HEK293T (cell line): ENCODE data around the gene DELE1.

Experiments used
- CTCF ChIA-PET: fragments of 350-600 bp; formaldehyde crosslinking; extraction: SDS; loops from one replicate; lab custom pipeline; 2021; ENCODE audit warnings: antibody characterized with exemption, inconsistent platforms; lab: Yijun Ruan, JAX
- POLR2A ChIA-PET: fragments of 350-600 bp; formaldehyde crosslinking; extraction: SDS; loops from one replicate; lab custom pipeline; 2020; ENCODE audit warnings: antibody characterized with exemption, inconsistent platforms; lab: Yijun Ruan, JAX
- DNase-seq: peaks from one replicate; pipeline ENCODE4 v3.0.0; 2012; ENCODE audit warnings: mixed read lengths; ENCODE audit errors: extremely low spot score
- ARNT ChIP-seq: fragments of 450-650 bp; IDR thresholded peaks from 2 replicates; pipeline ENCODE4 v1.6.1; 2017; ENCODE audit warnings: mild to moderate bottlenecking
- BHLHE40 ChIP-seq: fragments of 450-650 bp; IDR thresholded peaks from 2 replicates; pipeline ENCODE4 v1.6.1; 2016; ENCODE audit warnings: mild to moderate bottlenecking, moderate library complexity, borderline replicate concordance
- CTBP1 ChIP-seq: fragments of 450-650 bp; IDR thresholded peaks from 2 replicates; pipeline ENCODE4 v1.6.1; 2016; ENCODE audit warnings: borderline replicate concordance
- ELF4 ChIP-seq: fragments of 450-650 bp; IDR thresholded peaks from 2 replicates; pipeline ENCODE4 v1.6.1; 2017; ENCODE audit warnings: antibody characterized with exemption
- FOXA1 ChIP-seq: fragments of 450-650 bp; IDR thresholded peaks from 2 replicates; pipeline ENCODE4 v1.6.1; 2016; ENCODE audit warnings: mild to moderate bottlenecking
- FOXK2 ChIP-seq: fragments of 450-650 bp; IDR thresholded peaks from 2 replicates; pipeline ENCODE4 v1.6.1; 2016; ENCODE audit warnings: mild to moderate bottlenecking
- FOXM1 ChIP-seq: fragments of 450-650 bp; IDR thresholded peaks from 2 replicates; pipeline ENCODE4 v1.6.1; 2017; ENCODE audit warnings: mild to moderate bottlenecking, borderline replicate concordance
- HDGF ChIP-seq: fragments of 450-650 bp; IDR thresholded peaks from 2 replicates; pipeline ENCODE4 v1.6.1; 2017; ENCODE audit warnings: antibody characterized with exemption, borderline replicate concordance
- L3MBTL2 ChIP-seq: fragments of 450-650 bp; conservative IDR thresholded peaks from 2 replicates; pipeline ENCODE4 v1.6.1; 2016; ENCODE audit warnings: mild to moderate bottlenecking
- LEF1 ChIP-seq: fragments of 450-650 bp; IDR thresholded peaks from 2 replicates; pipeline ENCODE4 v1.6.1; 2017; ENCODE audit warnings: mild to moderate bottlenecking, borderline replicate concordance
- NFRKB ChIP-seq: fragments of 450-650 bp; IDR thresholded peaks from 2 replicates; pipeline ENCODE4 v1.6.1; 2016; ENCODE audit warnings: mild to moderate bottlenecking, moderate library complexity
- PKNOX1 ChIP-seq: fragments of 450-650 bp; IDR thresholded peaks from 2 replicates; pipeline ENCODE4 v1.6.1; 2016
- SP1 ChIP-seq: fragments of 450-650 bp; IDR thresholded peaks from 2 replicates; pipeline ENCODE4 v1.6.1; 2017
- SUZ12 ChIP-seq: fragments of 450-650 bp; IDR thresholded peaks from 2 replicates; pipeline ENCODE4 v1.6.1; 2016; ENCODE audit warnings: mild to moderate bottlenecking
- TARDBP ChIP-seq: fragments of 450-650 bp; IDR thresholded peaks from 2 replicates; pipeline ENCODE4 v1.6.1; 2016
- ZNF384 ChIP-seq: fragments of 450-650 bp; IDR thresholded peaks from 2 replicates; pipeline ENCODE4 v1.6.1; 2016

Gene DELE1

GRCh38 chr5:141958546-141959172, 35.0 kb downstream of the DELE1 start:
- no peak for DNase-seq
- ChIA-PET POLR2A (no interaction called here), CTCF (interaction anchor here (0.6 to 0.7 kb wide), 2 partner anchors 713 to 756 kb away, joined by 3 read pairs; partner anchors contain the start of gene PCDHB15)
- no peak for TF ChIP-seq PKNOX1
- TF ChIP-seq ELF4 = no peak
- no peak for TF ChIP-seq NFRKB
- TF ChIP-seq BHLHE40 = no peak
- TF ChIP-seq CTBP1 = no peak
- no peak for TF ChIP-seq HDGF
- no peak for TF ChIP-seq SP1
- no peak for TF ChIP-seq FOXK2
- no peak for TF ChIP-seq TARDBP
- TF ChIP-seq FOXA1 = no peak
- no peak for TF ChIP-seq SUZ12

GRCh38 chr5:141960018-141960417, 36.3 kb downstream of the DELE1 start:
- TF ChIP-seq HDGF (no peak), BHLHE40 (no peak), NFRKB (no peak), FOXK2 (no peak), CTBP1 (no peak), SUZ12 (no peak), ELF4 (no peak), ARNT (no peak), FOXM1 (no peak), TARDBP (no peak), SP1 (no peak), ZNF384 (no peak), PKNOX1 (no peak), FOXA1 (no peak)
- POLR2A ChIA-PET = interaction anchor here (1.5 to 2.2 kb wide), 2 partner anchors 9 to 36 kb away, joined by 16 to 19 read pairs; partner anchors contain the start of genes DELE1 and RNF14
- no peak for DNase-seq
- CTCF ChIA-PET = interaction anchor here (0.6 to 2.8 kb wide), 26 partner anchors 9 to 368 kb away, joined by 3 to 33 read pairs (median 5); partner anchors contain the start of genes PCDH1 and RNF14

- peak; percentile 85 for DNase-seq
- CTCF ChIA-PET = interaction anchor here (0.6 to 2.8 kb wide), 36 partner anchors 8 to 1359 kb away, joined by 3 to 33 read pairs (median 4); partner anchors contain the start of genes GNPDA1, PCDH1 and RNF14
- POLR2A ChIA-PET = interaction anchor here (0.8 to 2.2 kb wide), 5 partner anchors 9 to 1253 kb away, joined by 4 to 19 read pairs (median 6); partner anchors contain the start of genes DELE1, PCDH1 and RNF14
- TF ChIP-seq ELF4 = peak; percentile 32; the same call in 1 of the 2 replicates
- TF ChIP-seq BHLHE40 = no peak
These were observed 37.0 kb downstream of the DELE1 start for GRCh38 chr5:141960449-141961323.

GRCh38 chr5:141961466-141961865, 37.8 kb downstream of the DELE1 start:
- TF ChIP-seq L3MBTL2 = no peak
- no peak for TF ChIP-seq TARDBP
- no peak for TF ChIP-seq NFRKB
- TF ChIP-seq SP1 = no peak
- TF ChIP-seq HDGF = no peak
- no peak for TF ChIP-seq FOXK2
- TF ChIP-seq ZNF384 = no peak
- CTCF ChIA-PET = interaction anchor here (0.6 to 2.8 kb wide), 26 partner anchors 8 to 376 kb away, joined by 3 to 33 read pairs (median 6); partner anchors contain the start of genes GNPDA1, PCDH1 and RNF14
- no peak for DNase-seq
- POLR2A ChIA-PET = interaction anchor here (0.8 to 2.2 kb wide), 5 partner anchors 8 to 1254 kb away, joined by 4 to 19 read pairs (median 6); partner anchors contain the start of genes DELE1, PCDH1 and RNF14

- CTCF ChIA-PET = interaction anchor here (0.6 to 1.3 kb wide), 6 partner anchors 13 to 299 kb away, joined by 3 to 7 read pairs (median 4); no protein-coding TSS in a partner anchor
- TF ChIP-seq SP1 (no peak), FOXK2 (no peak), FOXM1 (no peak), ELF4 (no peak), CTBP1 (no peak), TARDBP (no peak), LEF1 (no peak), SUZ12 (no peak), BHLHE40 (no peak), L3MBTL2 (no peak), HDGF (no peak), ARNT (no peak), FOXA1 (no peak), ZNF384 (no peak), PKNOX1 (no peak), NFRKB (no peak)
- POLR2A ChIA-PET = interaction anchor here (0.6 to 0.8 kb wide), 2 partner anchors 40 to 635 kb away, joined by 3 to 4 read pairs; partner anchors contain the start of gene DELE1
- no peak for DNase-seq
These were observed 40.0 kb downstream of the DELE1 start for GRCh38 chr5:141963701-141964100.
